Endothelial cell of umbilical vein (primary cell): ENCODE results near the gene BCAP31. TPM values are rescaled to one million over a fixed set of nuclear protein-coding genes. Genes with fewer than 3 reads are reported as not detected.
"Not testable (repeated sequence)": the region's sequence is repeated elsewhere in the genome, so short reads cannot be mapped to it uniquely, and the experiment has no call there.

Experiments used
- BruUV-seq: library from RNA; stranded (reverse); fragments of 400-500 nt; replicated peaks from 2 replicates; lab custom pipeline; 2021; lab: Mats Ljungman, UMichigan
- CTCF ChIA-PET: fragments of 300-600, 350-600 bp; sonication (Branson Sonifier 250); formaldehyde crosslinking; loops from one replicate; lab custom pipeline; 2021; ENCODE audit warnings: antibody characterized with exemption, inconsistent platforms; lab: Charles Lee
- POLR2A ChIA-PET: fragments of 300-600, 350-600 bp; sonication (Branson Sonifier 250); formaldehyde crosslinking; loops from one replicate; lab custom pipeline; 2021; ENCODE audit warnings: antibody characterized with exemption, inconsistent platforms; lab: Charles Lee
- DNase-seq: peaks from one replicate; pipeline ENCODE4 v3.0.0-alpha.2; 2011; ENCODE audit warnings: low read depth, low spot score
- FAIRE-seq: peaks from 2 replicates; lab custom pipeline; 2011; peaks lifted over from hg19 to GRCh38; lab: Jason Lieb, UNC
- H2AFZ ChIP-seq: 2 replicates; pipeline ENCODE4 v1.6.0; 2012; ENCODE audit warnings: low read depth, low read length, control low read depth, inconsistent platforms
- H3K27ac ChIP-seq: 2 replicates; pipeline ENCODE4 v1.5.1; 2011; ENCODE audit warnings: low read depth, mild to moderate bottlenecking, control low read depth, low read length, moderate library complexity; ENCODE audit not compliant: insufficient read depth
- H3K27me3 ChIP-seq, 2 experiments: 2 replicates each; pipeline versions ENCODE4 v1.6.0 to v1.6.1; 2011; ENCODE audit warnings: low read length in 2 of 2, mixed read lengths in 1 of 2; ENCODE audit not compliant: control insufficient read depth in 2 of 2, insufficient read depth in 2 of 2
- H3K36me3 ChIP-seq, 2 experiments: 2 replicates in 1 of 2; 3 replicates in 1 of 2; pipeline ENCODE4 v1.5.1; 2011; ENCODE audit warnings: low read length in 2 of 2, mild to moderate bottlenecking in 1 of 2, moderate library complexity in 1 of 2; ENCODE audit not compliant: control insufficient read depth in 2 of 2, insufficient read depth in 2 of 2; ENCODE audit errors: extremely low read depth in 1 of 2
- H3K4me1 ChIP-seq: 3 replicates; pipeline ENCODE4 v1.5.1; 2011; ENCODE audit warnings: mild to moderate bottlenecking, low read length; ENCODE audit not compliant: control insufficient read depth, insufficient read depth; ENCODE audit errors: extremely low read depth
- H3K4me2 ChIP-seq: 2 replicates; pipeline ENCODE4 v1.6.1; 2011; ENCODE audit warnings: low read length, control low read depth, mixed read lengths; ENCODE audit not compliant: insufficient read depth
- H3K4me3 ChIP-seq, 3 experiments: fragments of 200-600 bp in 1 of 3; sonication (generic), shearing (Covaris generic) in 1 of 3; replicated peaks in 1 of 3; 2 replicates each; pipeline ENCODE4 v1.5.1; 2011 to 2016; ENCODE audit warnings: control low read depth in 3 of 3, low read length in 3 of 3, mild to moderate bottlenecking in 2 of 3, inconsistent platforms in 1 of 3, low read depth in 1 of 3, moderate library complexity in 1 of 3; ENCODE audit not compliant: insufficient read depth in 1 of 3
- H3K79me2 ChIP-seq: 2 replicates; pipeline ENCODE4 v1.6.0; 2012; ENCODE audit warnings: low read length, inconsistent platforms; ENCODE audit not compliant: control insufficient read depth, insufficient read depth
- H3K9ac ChIP-seq: replicated peaks from 2 replicates; pipeline ENCODE3; 2011; ENCODE audit warnings: low read length, control low read depth; ENCODE audit not compliant: insufficient read depth; ENCODE audit errors: extremely low read depth
- H3K9me1 ChIP-seq: replicated peaks from 3 replicates; pipeline ENCODE4 v1.6.0; 2011; ENCODE audit warnings: mild to moderate bottlenecking, low read length; ENCODE audit not compliant: control insufficient read depth, insufficient read depth; ENCODE audit errors: extremely low read depth
- H3K9me3 ChIP-seq: replicated peaks from 2 replicates; pipeline ENCODE4 v1.5.1; 2012; ENCODE audit warnings: low read length, inconsistent platforms; ENCODE audit not compliant: control insufficient read depth, insufficient read depth
- H4K20me1 ChIP-seq: replicated peaks from 2 replicates; pipeline ENCODE3; 2011; ENCODE audit warnings: mild to moderate bottlenecking, low read length; ENCODE audit not compliant: control insufficient read depth, insufficient read depth; ENCODE audit errors: extremely low read depth
- FOS ChIP-seq: IDR thresholded peaks from 2 replicates; pipeline ENCODE4 v1.6.1; 2011; ENCODE audit warnings: mild to moderate bottlenecking, low read length, moderate library complexity, borderline replicate concordance; ENCODE audit not compliant: insufficient read depth
- JUN ChIP-seq: IDR thresholded peaks from 2 replicates; pipeline ENCODE4 v1.6.1; 2011; ENCODE audit warnings: borderline replicate concordance, low read depth; ENCODE audit not compliant: insufficient read length, insufficient read depth
- MAX ChIP-seq: IDR thresholded peaks from 2 replicates; pipeline ENCODE4 v1.6.1; 2011; ENCODE audit not compliant: insufficient read depth, insufficient read length
- MYC ChIP-seq: IDR thresholded peaks from one replicate; pipeline ENCODE4 v1.6.1; 2011; ENCODE audit warnings: mild to moderate bottlenecking, low read depth, low read length
- POLR2A ChIP-seq: IDR thresholded peaks from 2 replicates; pipeline ENCODE4 v1.6.1; 2012; ENCODE audit warnings: low read depth, mild to moderate bottlenecking, control low read depth, low read length
- dilution Hi-C: fragments of 300-500 bp; cut with MboI; formaldehyde crosslinking; loops from one replicate; pipeline ENCODE4 v1.15.0; 2019; ENCODE audit warnings: low sequenced_read_pairs; ENCODE audit not compliant: extremely low pct_ligation_motif_present
- intact Hi-C: fragments of 100-400 bp; cut with micrococcal nuclease; formaldehyde crosslinking; loops from one replicate; pipeline ENCODE4 v1.10.0; 2022
- polyA plus RNA-seq, 4 experiments: library from polyadenylated mRNA; depleted of rRNA in 3 of 4; stranded (reverse) in 3 of 4; unstranded in 1 of 4; fragments of >200 nt; gene quantifications; 2 replicates each; pipeline versions ENCODE4 v1.2.1 to v1.2.3, GENCODE V29; 2011 to 2012; ENCODE audit warnings: missing spikeins in 1 of 4
- total RNA-seq: library from RNA; stranded (reverse); gene quantifications from 2 replicates; pipeline ENCODE4 v1.2.3, GENCODE V29; 2021

BCAP31 gene
- total and polyA plus RNA-seq, 2 donors (not counting 3 experiments of a cell fraction or from before 2014, with no cell fraction given) = 169 to 203 TPM

- intact Hi-C loops (no loop called here), dilution Hi-C loops (no loop called here)
- FAIRE-seq = no peak
- H3K4me2 ChIP-seq = no peak overlapping the region
- H3K79me2 ChIP-seq = no peaks in the 10 kb centered on the region
- no peak overlapping the region for H2AFZ ChIP-seq
- TF ChIP-seq POLR2A (no peak), JUN (no peak), MAX (no peak), FOS (no peak), MYC (no peak)
- peaks cover 4% of the 10 kb centered on the region for H3K4me1 ChIP-seq
- no peaks in the 10 kb centered on the region for H3K9me1 ChIP-seq
- no peak overlapping the region for H3K9ac ChIP-seq
- POLR2A ChIA-PET = no interaction called here
- H3K36me3 ChIP-seq = no peaks in the 10 kb centered on the region
- CTCF ChIA-PET = no interaction called here
- DNase-seq = no peak
- no peak overlapping the region for H3K4me3 ChIP-seq
- no TSS peak for BruUV-seq
- H4K20me1 ChIP-seq = no peaks in the 10 kb centered on the region
- no peaks in the 10 kb centered on the region for H3K27me3 ChIP-seq
- no peaks in the 10 kb centered on the region for H3K9me3 ChIP-seq
- no peak overlapping the region for H3K27ac ChIP-seq
These were observed 32.2 kb downstream of the BCAP31 start for GRCh38 chrX:153692003-153692402.

- H3K4me1 ChIP-seq, H3K9me3 ChIP-seq, H2AFZ ChIP-seq, FAIRE-seq, POLR2A ChIA-PET, H3K36me3 ChIP-seq, H3K4me2 ChIP-seq, H4K20me1 ChIP-seq, H3K27ac ChIP-seq, DNase-seq, H3K4me3 ChIP-seq, H3K9ac ChIP-seq, H3K9me1 ChIP-seq, CTCF ChIA-PET, intact Hi-C loops, dilution Hi-C loops, H3K79me2 ChIP-seq, H3K27me3 ChIP-seq, BruUV-seq: not testable (repeated sequence)
These were observed 33.0 kb downstream of the BCAP31 start for GRCh38 chrX:153691032-153691827.
